ENCODE data around the gene SPART.

Gene SPART

GRCh38 chr13:36282821-36283432 is 63.3 kb downstream of the SPART start:
- Histone ChIP-seq H4K20me1 (ENCODE audit: low read depth, low read length) (no peaks in the 10 kb centered on the region), H3K9ac (ENCODE audit: low read length) (no peak overlapping the region), H3K36me3 (ENCODE audit: low read length) (no peaks in the 10 kb centered on the region), H3K4me2 (ENCODE audit: low read depth, low read length, poor library complexity, severe bottlenecking) (no peak overlapping the region), H3K27me3 (ENCODE audit: low read length) (no peaks in the 10 kb centered on the region), H3F3A (ENCODE audit: insufficient read depth) (no peaks in the 10 kb centered on the region), H2AFZ (ENCODE audit: low read depth, low read length, severe bottlenecking) (no peak overlapping the region), H3K4me3 (ENCODE audit: insufficient read depth, low read length, poor library complexity, severe bottlenecking) (no peak overlapping the region), H3K27ac (ENCODE audit: low read depth, low read length) (no peak overlapping the region), H3K9me3 (ENCODE audit: insufficient read depth, low read length) (no peaks in the 10 kb centered on the region), H3K79me2 (ENCODE audit: insufficient read depth, low read length) (no peaks in the 10 kb centered on the region), H3K9me2 (replicated peaks; ENCODE audit: insufficient read depth, low read length) (no peaks in the 10 kb centered on the region)
- TF ChIP-seq CTCF (IDR thresholded peaks at IDR 0.05; ENCODE audit: insufficient read depth, low read length, poor library complexity, severe bottlenecking) (peak; percentile 60), EZH2phosphoT487 (conservative IDR thresholded peaks at IDR 0.05; ENCODE audit: low read length) (no peak)

GRCh38 chr13:36275190-36276002 is 70.8 kb downstream of the SPART start:
- H3K27ac ChIP-seq (ENCODE audit: low read depth, low read length) = no peak overlapping the region
- TF ChIP-seq EZH2phosphoT487 (conservative IDR thresholded peaks at IDR 0.05; ENCODE audit: low read length) (no peak), CTCF (IDR thresholded peaks at IDR 0.05; ENCODE audit: insufficient read depth, low read length, poor library complexity, severe bottlenecking) (peak; percentile 30)

GRCh38 chr13:36273431-36273830 is 72.8 kb downstream of the SPART start:
- no peak overlapping the region for H3K4me2 ChIP-seq (ENCODE audit: low read depth, low read length, poor library complexity, severe bottlenecking)
- H3K9me3 ChIP-seq (ENCODE audit: insufficient read depth, low read length) = no peaks in the 10 kb centered on the region
- H3K4me3 ChIP-seq (ENCODE audit: insufficient read depth, low read length, poor library complexity, severe bottlenecking) = no peak overlapping the region
- no peaks in the 10 kb centered on the region for H3K27me3 ChIP-seq (ENCODE audit: low read length)
- H3K27ac ChIP-seq (ENCODE audit: low read depth, low read length) = no peak overlapping the region
- no peaks in the 10 kb centered on the region for H3K36me3 ChIP-seq (ENCODE audit: low read length)
- H2AFZ ChIP-seq (ENCODE audit: low read depth, low read length, severe bottlenecking) = no peak overlapping the region
- H3K79me2 ChIP-seq (ENCODE audit: insufficient read depth, low read length) = no peaks in the 10 kb centered on the region
- no peak for TF ChIP-seq CTCF (IDR thresholded peaks at IDR 0.05; ENCODE audit: insufficient read depth, low read length, poor library complexity, severe bottlenecking)
- no peak for TF ChIP-seq EZH2phosphoT487 (conservative IDR thresholded peaks at IDR 0.05; ENCODE audit: low read length)
- no peaks in the 10 kb centered on the region for H3K9me2 ChIP-seq (replicated peaks; ENCODE audit: insufficient read depth, low read length)
- no peaks in the 10 kb centered on the region for H3F3A ChIP-seq (ENCODE audit: insufficient read depth)
- H4K20me1 ChIP-seq (ENCODE audit: low read depth, low read length) = no peaks in the 10 kb centered on the region
- H3K9ac ChIP-seq (ENCODE audit: low read length) = no peak overlapping the region

More at GRCh38 chr13:36275190-36276002, 70.8 kb downstream of the SPART start:
- no peaks in the 10 kb centered on the region for H3F3A ChIP-seq (ENCODE audit: insufficient read depth)
- no peaks in the 10 kb centered on the region for H4K20me1 ChIP-seq (ENCODE audit: low read depth, low read length)
- H2AFZ ChIP-seq (ENCODE audit: low read depth, low read length, severe bottlenecking) = no peak overlapping the region
- H3K27me3 ChIP-seq (ENCODE audit: low read length) = no peaks in the 10 kb centered on the region
- H3K9me2 ChIP-seq (replicated peaks; ENCODE audit: insufficient read depth, low read length) = no peaks in the 10 kb centered on the region
- H3K4me3 ChIP-seq (ENCODE audit: insufficient read depth, low read length, poor library complexity, severe bottlenecking) = no peak overlapping the region
- no peak overlapping the region for H3K9ac ChIP-seq (ENCODE audit: low read length)
- no peaks in the 10 kb centered on the region for H3K36me3 ChIP-seq (ENCODE audit: low read length)
- H3K9me3 ChIP-seq (ENCODE audit: insufficient read depth, low read length) = no peaks in the 10 kb centered on the region
- H3K4me2 ChIP-seq (ENCODE audit: low read depth, low read length, poor library complexity, severe bottlenecking) = no peak overlapping the region
- no peaks in the 10 kb centered on the region for H3K79me2 ChIP-seq (ENCODE audit: insufficient read depth, low read length)

All from SU-DHL-6 (cell line).